Glomerular endothelial cell (primary cell): ENCODE measurements around the gene RSPO3. TPM values are rescaled to one million over a fixed set of nuclear protein-coding genes. Genes with fewer than 3 reads are reported as not detected.

Experiments used
- DNase-seq: peaks from one replicate; pipeline ENCODE4 v3.0.0-alpha.2; 2011; ENCODE audit warnings: low read depth, low spot score; ENCODE audit errors: extremely low read depth
- total RNA-seq: library from RNA; depleted of rRNA; stranded (reverse); fragments of >200 nt; gene quantifications from 2 replicates; pipeline ENCODE4 v1.2.3, GENCODE V29; 2015

Gene RSPO3
- total RNA-seq, 1 donor from 2014 or later = 1.8 TPM

DNA sequence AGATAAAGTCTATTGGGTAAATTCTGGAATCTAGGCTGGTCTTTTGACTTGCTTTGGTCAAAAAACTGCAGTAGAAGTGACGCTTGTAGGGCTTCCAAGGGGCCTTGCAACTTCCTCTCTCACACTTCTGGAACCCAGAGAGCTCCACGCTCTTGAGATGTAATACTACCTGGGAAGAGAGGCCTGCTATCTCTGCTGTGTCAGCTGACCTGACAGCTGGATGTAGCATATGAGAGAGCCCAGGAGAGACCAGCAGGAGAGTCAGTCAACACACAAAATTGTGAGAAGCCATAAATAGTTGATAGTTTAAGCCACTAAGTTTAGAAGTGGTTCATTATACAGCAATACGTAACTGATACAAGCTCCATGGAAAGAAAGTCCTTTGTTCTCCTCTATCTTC lies 7.8 kb upstream of the RSPO3 start:
- no peak for DNase-seq

DNA sequence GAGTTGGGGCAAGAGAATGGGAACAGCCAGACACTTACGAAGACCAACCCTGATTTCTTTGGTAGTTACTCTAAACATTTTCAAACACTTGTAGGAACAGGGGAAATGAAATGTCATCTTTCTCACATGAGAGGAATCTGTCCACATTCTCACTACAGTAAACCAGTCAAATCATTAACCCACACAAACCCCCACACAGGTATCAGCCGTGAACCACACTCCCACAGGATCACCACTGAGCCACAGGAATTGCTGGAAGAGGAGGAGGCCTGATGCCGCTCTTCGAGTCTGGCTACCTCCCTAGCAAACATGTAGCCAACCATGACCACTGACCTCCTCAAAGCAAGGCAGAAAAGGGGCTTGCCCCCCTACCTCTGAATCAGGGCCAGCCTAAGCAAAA lies 6.9 kb upstream of the RSPO3 start:
- DNase-seq = no peak

DNA sequence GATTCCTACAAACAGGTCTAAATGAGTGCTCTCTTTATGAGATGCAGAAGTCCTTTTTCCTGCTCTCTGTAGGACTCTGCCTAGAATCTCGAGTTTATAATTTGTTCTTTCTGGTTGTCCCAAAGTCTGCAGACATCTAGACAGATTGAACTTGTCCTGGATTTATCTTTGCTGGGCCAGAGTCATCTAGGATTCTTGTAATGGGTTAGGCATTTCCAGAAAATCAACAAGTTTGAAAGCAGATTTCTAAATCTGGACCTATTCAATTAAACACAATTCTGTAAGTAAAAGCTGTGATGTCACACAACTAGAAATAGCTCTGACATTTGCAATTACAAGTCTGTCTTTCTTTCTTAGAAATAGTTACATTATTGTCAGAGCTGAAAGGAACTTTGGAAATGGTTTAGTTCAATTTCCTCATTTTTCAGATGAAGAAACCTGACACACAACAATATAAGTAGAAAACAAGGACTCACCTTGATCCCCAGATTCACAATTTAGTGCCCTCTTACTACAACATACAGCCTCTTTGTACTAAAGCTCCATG lies 4.2 kb upstream of the RSPO3 start:
- no peak for DNase-seq

DNA sequence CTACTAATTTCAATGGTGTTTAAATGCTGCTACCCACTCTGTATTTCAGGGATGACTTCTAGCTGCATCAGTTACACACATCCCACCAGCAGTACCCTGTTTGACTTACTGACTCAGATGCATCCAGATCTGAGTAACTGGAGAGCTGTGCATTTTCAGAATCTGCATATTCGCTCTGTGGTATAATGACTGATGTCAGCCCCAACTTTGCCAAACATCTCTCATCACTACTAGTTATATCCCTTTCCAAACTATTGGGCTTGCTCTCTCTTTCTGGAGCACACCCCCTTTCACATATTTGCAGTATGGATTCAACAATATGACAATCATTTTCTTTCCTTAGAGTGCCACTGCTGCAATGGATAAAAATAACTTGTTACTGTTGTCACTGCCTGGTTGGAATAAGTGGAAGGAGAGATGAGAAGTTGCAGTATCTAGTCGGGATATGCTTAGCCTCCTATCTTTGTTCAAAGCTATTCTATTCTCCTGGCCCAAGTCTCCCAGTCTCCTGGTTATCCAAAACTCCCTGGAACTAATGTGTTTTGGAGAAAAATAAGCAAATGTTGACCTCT lies 3.3 kb upstream of the RSPO3 start:
- DNase-seq = no peak

DNA sequence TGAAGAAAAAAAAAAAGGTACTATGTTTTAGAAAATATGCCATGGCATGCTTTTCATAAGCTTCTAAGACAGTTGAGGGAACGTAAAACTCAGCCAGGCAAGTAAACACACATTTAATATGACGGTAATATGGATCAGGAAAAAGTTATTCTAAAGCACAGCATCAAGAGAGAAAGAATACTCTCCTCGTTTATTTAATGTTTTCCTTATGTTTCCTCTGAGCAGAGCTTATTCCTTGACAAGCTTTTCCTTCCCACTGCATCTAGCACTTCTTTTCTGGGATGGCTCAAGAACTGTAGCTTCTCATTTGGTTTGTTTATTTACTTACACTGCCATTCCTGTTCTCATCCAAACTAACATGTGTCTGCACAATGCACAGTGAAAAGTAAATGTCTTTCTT lies 2.7 kb upstream of the RSPO3 start:
- no peak for DNase-seq

DNA sequence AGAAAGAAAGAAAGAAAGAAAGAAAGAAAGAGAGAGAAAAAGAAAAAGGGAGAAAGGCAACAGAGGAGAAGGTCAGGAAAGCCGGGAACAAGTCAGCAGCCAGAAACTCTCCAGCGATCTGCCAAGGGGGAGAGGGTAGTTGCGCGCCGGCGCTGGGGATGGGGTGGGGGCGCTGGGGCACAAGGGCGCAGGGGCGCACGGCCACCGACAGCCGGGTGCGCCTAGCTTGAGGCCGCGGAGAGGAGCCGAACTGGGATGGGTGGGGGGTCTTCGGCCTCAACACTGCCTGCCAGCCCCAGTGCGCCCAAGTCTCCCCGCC lies 533 bp upstream of the RSPO3 start:
- DNase-seq = no peak

DNA sequence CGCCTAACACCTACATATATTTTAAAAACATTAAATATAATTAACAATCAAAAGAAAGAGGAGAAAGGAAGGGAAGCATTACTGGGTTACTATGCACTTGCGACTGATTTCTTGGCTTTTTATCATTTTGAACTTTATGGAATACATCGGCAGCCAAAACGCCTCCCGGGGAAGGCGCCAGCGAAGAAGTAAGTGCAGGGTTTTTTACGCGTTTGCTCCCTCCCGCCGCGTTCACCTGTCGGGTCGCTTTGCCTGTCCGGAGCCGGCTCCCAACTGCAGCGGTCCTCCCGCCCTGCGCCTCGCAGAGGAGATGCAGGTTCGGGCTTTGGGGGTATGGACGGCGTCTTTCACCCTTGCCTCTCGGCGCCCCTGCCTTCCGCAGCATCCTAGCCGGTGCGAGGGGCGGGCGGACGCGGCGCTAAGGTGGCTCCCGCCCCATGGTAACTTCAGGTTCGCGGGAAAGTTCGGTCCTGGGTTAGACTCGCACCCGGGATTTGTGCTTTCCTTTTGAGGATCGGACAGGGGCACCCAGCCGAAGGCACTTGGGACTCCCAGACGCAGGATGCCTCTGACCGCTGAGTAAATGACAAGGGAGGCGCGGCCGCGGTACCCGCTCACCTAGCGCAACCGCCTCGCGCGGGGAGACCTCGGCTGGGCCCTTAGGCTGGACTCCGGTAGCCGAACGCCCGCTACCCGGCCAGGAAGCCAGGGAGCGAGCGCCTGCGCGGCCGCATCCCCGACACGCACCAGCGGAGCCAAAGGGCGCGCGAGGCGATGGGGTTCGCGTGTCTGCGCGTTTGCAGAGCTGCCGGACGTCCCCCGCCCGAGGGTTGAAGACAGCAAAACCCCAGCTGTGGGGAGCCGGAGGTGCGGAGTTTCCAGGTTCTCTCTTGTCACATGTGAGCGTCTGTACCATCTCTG lies 891 bp downstream of the RSPO3 start:
- DNase-seq = no peak

DNA sequence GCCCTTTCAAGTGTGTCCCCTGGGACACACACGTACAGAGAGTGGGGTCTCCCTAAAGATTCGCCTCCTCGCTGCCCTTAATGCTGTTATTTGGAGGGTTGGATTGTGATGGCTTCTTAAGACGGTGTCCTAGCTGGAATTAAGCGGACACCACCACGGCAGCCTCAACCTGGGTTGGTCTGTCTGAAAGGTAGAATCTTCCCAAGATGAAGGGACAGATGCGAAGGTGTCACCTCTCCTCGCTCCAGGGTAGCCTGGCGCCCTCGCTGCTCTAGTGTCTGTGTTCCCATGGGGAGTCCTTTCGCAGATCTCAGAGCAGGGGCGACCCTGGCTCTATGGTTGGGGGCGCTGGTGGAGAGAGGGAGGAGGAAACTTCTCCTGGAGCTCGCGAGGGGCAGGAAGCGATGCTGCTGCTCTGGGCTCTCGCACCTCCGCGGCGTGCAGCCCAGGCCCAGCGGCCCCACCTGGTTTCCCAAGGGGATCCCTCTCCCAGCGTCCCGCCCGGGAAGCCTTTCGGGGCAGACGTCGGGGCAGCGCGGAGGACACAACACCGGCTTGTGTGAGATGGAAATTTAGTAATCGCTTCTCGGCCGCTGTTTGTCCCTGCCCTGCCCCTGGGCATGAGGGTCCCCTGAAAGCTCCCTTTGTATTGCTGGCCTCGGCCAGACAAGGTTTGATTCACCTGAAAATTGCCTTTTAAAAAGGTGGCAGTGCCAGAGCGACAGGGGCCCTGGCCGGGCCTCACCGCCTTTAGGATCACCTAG lies 1.7 kb downstream of the RSPO3 start:
- DNase-seq = no peak

DNA sequence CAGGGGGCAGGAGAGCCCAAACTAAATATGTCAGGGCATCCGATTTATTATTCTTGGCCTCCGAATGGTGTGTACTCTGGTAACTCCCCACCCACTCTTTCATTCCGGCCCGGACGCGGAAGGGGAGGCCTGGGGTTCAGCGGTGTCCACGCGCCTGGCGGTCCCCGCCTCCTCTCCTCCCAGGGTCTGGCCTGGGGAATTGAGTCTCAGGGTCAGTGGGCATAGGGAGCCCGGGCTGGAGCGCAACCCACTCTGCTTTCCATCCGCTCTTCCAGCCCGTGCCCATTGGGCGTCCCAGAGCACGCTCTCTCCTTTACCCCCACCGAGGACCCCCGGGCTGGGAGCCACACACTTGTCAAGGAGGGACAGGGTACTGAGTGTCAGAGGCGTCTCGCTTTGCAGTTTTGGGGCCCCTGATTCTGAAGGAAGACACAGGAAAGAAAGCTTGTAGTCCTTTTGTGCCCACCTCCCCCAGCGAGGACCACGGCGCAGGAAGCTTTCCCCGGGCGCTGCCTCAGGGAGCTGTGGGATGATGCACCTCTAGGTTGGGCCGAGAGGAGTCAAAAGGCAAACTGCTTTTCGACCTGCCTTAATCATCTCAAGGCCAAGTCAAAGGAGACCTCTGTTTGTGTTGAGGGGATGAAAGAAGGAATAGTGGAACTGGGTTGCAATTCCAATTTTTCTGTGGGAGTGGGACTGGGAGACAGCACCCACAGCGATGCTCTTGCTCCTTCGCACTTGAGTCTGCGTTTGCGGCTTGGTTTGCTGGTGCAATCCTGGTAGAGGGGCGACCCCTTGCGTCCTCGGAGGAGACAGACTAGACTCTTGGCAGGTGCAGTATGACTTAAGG lies 2.5 kb downstream of the RSPO3 start:
- DNase-seq = peak; percentile 57

DNA sequence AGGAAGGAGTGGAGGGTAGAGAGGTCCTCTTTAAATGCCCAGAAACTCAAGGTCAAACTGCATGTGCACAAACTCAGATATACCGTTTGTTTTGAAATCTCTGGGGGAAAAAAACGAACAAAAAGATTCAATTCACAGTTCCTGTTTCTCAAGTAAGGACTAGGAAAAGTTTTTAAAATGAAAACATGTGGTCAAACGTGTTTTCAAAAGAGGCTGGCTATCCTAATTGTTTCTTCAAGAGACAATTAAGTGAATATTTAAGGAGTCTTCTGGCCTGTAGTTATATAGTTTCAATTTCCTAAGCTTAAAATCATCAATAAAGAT lies 3.1 kb downstream of the RSPO3 start:
- DNase-seq = no peak

DNA sequence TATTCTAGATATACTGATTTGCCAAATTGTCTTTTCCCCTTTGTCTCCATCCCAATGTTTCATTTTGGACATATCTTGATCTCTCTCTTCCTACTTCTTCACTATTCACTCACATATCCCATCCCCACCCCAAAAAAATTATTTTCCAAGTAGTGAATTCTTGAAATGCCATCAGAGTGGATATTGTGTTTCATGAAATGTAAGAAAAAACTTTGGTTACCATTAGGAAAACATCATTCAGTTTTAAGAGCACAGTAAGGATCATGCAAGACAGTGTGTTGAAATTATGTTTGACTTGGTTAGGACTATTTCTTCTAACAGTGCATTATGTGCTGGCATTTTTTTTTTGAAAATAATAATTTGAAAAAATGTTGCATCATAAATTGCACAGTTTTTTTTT lies 5.7 kb downstream of the RSPO3 start:
- DNase-seq = no peak

DNA sequence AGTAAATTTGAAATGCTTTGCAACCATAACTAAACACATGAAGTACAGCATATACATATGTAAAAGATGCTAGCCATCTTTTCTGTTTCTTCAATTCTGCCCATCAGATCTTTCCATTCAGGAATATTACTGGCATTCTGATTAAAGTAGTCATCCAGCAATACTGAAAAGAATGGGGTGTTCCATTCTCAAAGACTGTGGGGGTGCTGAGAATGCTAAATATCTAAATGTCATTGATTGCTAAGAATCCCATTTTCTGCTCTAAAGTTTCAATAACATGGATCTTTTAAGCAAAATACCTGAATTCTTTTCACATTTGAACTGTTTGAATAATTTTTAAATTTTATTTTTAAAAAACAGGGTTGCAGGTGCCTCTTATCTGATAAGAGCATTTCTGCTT lies 6.2 kb downstream of the RSPO3 start:
- DNase-seq = no peak

DNA sequence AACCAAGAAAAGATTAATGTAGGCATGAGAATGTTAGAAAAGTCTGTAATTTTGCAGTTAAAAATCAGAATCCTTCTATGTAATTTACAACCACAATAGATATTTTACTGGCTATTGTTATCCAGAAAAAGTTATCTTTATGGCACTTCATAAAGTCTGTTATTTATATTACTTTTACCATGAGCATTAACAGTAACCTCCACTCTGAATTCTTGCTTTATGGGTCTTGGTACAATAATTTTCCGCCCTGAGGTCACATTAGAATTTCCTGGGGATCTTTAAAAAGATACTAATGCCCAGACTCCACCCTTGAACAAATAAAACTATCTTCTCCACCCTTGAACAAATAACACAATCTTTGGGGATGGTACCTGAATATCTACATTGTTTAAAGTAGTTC lies 9.6 kb downstream of the RSPO3 start:
- DNase-seq = no peak

DNA sequence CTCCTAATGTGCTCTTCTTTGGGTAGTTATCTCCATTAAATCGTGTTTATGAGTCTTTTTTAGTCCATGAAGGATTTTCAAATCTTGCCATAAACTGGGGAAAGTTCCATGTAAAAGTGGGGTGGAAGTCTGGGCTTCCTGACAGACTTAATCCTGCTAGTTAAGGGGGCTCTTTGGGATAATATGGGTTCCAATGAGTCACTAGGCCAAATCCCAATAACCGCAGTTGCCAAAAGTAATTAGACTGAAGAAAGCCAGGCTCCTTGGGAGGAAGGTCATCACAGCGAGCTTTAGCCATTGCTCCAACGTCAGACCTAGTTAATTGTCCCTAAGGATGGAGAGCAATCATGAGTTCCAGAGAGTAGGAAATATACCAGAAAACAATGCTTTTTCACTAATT lies 10.8 kb downstream of the RSPO3 start:
- DNase-seq = no peak

DNA sequence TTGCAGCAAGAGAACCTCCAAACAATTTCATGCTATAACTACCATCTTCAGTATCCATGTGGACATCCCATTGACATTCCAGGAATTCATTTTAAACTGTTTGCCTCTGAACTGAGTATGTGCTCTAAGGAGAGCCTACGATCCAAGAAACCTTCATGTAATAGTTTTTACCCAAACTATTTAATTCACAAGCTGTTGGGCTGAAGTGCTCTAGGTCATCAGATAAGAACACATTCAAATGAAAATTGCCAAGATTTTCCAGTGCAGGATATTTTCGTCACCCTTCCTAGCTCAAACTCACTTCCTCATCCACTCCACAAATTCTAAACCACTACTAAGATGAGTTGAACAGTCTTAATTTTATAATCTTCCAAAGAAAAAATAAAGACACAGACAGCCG lies 12.8 kb downstream of the RSPO3 start:
- DNase-seq = no peak

DNA sequence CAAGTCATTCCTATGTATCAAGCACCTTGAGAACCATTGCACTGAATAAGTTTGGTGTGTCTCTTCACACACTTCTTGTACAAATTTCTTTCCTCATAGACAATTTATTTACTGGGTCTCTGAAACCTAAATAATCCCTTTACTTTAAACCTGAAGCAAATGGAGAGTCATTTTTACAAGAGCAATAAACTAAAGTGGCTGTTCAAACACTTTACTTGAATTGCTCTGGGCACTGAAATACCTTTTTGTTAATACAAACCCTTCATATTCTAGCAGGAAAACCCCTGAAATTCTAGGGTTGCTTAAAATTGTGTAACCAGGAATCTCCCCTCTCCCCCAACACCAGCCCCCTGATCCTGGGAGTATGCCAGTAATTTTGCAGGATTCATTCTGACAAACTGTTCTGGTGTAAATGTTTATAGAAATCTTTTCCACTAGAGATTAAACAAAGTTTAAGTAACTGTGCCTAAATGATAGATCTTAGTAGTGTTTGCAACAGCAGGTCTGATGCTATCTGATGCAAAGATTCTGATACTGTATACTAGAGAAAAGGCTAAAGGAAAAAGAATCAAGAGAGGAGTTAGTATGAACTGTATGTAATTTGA lies 13.4 kb downstream of the RSPO3 start:
- DNase-seq = no peak

DNA sequence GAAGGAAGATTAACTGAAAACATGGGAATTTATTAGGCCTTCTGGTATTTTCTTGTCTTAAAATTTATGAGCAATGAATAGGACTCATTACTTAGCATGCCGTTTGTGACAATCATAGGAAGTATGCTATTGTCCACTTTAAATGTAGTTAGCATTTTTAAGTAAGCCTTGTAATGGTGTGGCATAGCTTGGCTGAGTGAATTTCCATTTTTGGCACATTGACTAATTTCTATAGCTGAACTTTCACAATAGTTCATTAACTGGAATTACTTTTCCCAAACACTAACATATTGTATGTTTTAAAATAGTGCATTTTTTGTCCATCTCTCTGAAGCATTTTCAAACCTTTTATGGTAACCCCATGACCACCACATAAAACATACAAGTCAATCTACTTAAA lies 15.7 kb downstream of the RSPO3 start:
- no peak for DNase-seq

DNA sequence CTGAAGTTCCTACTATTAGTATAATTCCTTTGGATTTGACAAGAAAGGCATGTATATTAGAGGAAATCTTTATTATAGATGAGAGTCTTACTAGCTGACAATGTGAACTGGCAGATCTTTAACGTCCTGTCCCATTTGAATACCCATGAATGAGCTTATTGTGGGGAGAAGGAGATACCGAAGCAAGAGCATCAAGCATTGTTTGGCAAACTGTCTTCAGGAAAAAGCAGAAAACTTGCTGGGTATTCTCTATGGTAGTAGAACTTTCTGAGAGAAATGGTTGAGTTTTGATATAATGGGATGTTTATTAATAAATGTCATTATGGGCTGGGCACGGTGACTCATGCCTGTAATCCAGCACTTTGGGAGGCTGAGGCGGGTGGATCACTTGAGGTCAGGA lies 18.3 kb downstream of the RSPO3 start:
- DNase-seq = no peak

DNA sequence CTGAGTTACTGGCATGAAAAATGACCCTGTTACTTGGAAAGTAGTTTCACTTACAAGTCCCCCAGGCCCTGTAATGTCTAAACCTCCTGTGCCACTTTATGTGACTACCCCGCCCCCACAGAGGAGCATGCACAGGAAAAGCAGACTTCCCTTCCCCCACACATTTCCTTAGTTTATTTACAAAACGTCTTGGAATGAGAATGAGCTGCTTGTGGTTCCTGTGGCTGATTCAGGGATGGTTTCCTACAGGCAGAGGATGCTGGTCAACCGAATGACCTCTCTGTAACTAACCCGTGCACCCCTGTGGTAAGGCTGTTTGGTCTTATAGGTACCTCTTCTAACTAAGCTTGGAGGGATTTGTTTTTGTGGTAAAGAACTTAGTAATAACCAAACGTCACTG lies 28.5 kb downstream of the RSPO3 start:
- peak; percentile 37 for DNase-seq

DNA sequence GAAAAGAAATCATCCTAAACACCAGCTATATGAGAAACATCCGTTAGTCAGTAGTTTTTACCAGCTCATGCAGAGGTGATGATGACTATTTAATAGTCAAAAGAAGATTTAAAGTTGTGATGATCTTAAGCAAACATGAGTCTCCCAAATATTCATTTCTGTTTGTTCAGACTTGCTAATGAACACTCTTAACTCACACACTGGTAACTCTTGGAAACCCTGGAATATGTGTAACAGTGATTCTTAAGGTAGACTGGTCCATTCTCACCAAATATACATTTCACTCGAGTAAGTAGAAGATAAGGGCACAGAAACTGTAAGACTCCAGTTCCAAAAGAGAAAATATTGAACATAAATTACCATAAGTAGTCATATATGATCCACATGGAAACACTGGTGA lies 29.1 kb downstream of the RSPO3 start:
- no peak for DNase-seq

DNA sequence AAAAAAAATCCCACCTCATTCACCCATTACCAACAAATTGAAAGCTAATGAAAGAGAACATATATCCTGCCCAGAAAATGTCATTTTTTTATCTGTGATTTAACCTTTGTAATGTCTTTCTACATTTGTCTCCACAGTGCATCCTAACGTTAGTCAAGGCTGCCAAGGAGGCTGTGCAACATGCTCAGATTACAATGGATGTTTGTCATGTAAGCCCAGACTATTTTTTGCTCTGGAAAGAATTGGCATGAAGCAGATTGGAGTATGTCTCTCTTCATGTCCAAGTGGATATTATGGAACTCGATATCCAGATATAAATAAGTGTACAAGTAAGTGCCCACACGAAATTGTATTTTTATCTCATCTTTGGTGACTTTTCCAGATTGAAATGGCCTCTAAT lies 30.0 kb downstream of the RSPO3 start:
- DNase-seq = no peak
